DND-41 (cell line): ENCODE data around the gene NRP1.

Experiments
- ATAC-seq: fragments of 200-7000 bp; cut with Tn5 transposase; 3 replicates; pipeline ENCODE4 v1.9.1; 2021; ENCODE audit warnings: low read depth; ENCODE audit not compliant: insufficient read depth
- DNase-seq: peaks from one replicate; pipeline ENCODE4 v3.0.0-alpha.2; 2020
- H2AFZ ChIP-seq: 2 replicates; pipeline ENCODE4 v1.6.0; 2012; ENCODE audit warnings: low read depth, low read length
- H3K27ac ChIP-seq: 2 replicates; pipeline ENCODE4 v1.5.1; 2012; ENCODE audit warnings: low read length, inconsistent platforms
- H3K27me3 ChIP-seq: fragments of 200-600 bp; sonication (generic); 2 replicates; pipeline ENCODE4 v1.6.0; 2012; ENCODE audit warnings: low read length, mild to moderate bottlenecking, inconsistent platforms; ENCODE audit not compliant: insufficient read depth, poor library complexity
- H3K36me3 ChIP-seq: 2 replicates; pipeline ENCODE4 v1.5.1; 2012; ENCODE audit warnings: low read length, inconsistent platforms; ENCODE audit not compliant: insufficient read depth
- H3K4me1 ChIP-seq: 2 replicates; pipeline ENCODE4 v1.5.1; 2012; ENCODE audit warnings: mild to moderate bottlenecking, low read length; ENCODE audit not compliant: insufficient read depth
- H3K4me2 ChIP-seq: 2 replicates; pipeline ENCODE4 v1.6.0; 2012; ENCODE audit warnings: mild to moderate bottlenecking, moderate library complexity, low read length, inconsistent platforms; ENCODE audit not compliant: insufficient read depth
- H3K4me3 ChIP-seq, 2 experiments: fragments of 200-600 bp in 1 of 2; shearing (Covaris generic) in 1 of 2; 2 replicates each; pipeline ENCODE4 v1.5.1; 2012 to 2016; ENCODE audit warnings: inconsistent platforms in 2 of 2, low read length in 2 of 2, mild to moderate bottlenecking in 2 of 2, low read depth in 1 of 2, moderate library complexity in 1 of 2
- H3K79me2 ChIP-seq: 2 replicates; pipeline ENCODE4 v1.6.0; 2012; ENCODE audit warnings: low read length, inconsistent platforms; ENCODE audit not compliant: insufficient read depth
- H3K9ac ChIP-seq: 2 replicates; pipeline ENCODE4 v1.6.0; 2012; ENCODE audit warnings: low read depth, mild to moderate bottlenecking, inconsistent platforms, low read length, moderate library complexity
- H3K9me3 ChIP-seq: 2 replicates; pipeline ENCODE4 v1.5.1; 2012; ENCODE audit warnings: low read length, moderate library complexity, mild to moderate bottlenecking, inconsistent platforms; ENCODE audit not compliant: insufficient read depth, severe bottlenecking
- H4K20me1 ChIP-seq: 2 replicates; pipeline ENCODE4 v1.6.0; 2012; ENCODE audit warnings: low read length; ENCODE audit not compliant: insufficient read depth
- EZH2 ChIP-seq: IDR thresholded peaks from 3 replicates; pipeline ENCODE4 v1.6.1; 2012; ENCODE audit warnings: borderline replicate concordance, low read depth, mild to moderate bottlenecking, moderate library complexity, low read length, inconsistent platforms; ENCODE audit not compliant: severe bottlenecking
- TF ChIP-seq, protein P1 (sequence below): IDR thresholded peaks from 2 replicates; pipeline ENCODE4 v1.5.1; 2012; ENCODE audit warnings: borderline replicate concordance, low read length, moderate library complexity, mild to moderate bottlenecking; ENCODE audit not compliant: poor library complexity, severe bottlenecking; ENCODE audit errors: extremely low read depth

NRP1 gene

DNA sequence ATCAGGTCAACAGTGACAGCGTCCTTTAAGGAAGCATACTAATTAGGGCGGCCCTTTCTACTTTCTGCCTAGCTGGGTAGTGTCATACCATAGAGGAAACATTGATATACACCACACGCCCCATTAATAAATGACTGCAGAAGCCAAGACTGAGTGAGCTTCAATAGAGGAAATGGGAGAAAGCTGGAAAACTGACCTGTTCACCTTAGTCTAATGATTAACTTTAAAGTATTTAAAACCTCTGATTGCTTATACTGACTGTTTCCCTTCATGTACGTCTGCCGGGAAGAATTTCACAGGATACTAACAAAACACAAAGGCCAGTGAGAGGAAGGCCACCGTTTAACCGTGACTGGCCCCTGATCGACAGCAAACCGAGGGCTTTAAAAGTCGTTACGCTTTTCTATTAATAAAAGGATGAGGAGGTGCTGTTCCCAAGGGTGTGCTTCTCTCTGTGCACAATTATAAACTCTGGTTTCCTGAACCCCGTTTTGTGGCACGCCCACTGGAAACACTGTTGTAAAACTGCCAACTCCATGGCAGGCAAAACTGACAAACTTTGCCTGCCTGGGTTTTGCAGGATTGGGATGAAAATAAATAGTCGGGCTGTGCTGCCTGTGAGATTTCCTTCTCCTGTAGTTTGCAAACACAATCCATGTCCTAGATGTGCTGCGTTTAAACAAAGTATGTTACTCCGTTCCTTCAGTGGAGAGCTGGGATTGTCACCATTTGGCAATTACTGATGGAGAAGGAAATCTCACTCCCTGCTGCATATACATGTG lies 137.6 kb downstream of the NRP1 start:
- Histone ChIP-seq H3K4me3 (no peak overlapping the region), H4K20me1 (no peaks in the 10 kb centered on the region), H3K9me3 (no peaks in the 10 kb centered on the region), H3K4me1 (no peaks in the 10 kb centered on the region), H3K27ac (no peak overlapping the region), H3K79me2 (no peaks in the 10 kb centered on the region), H3K27me3 (no peaks in the 10 kb centered on the region), H3K36me3 (no peaks in the 10 kb centered on the region), H3K9ac (no peak overlapping the region), H2AFZ (no peak overlapping the region), H3K4me2 (no peak overlapping the region)
- DNase-seq (no peak), ATAC-seq (no peak)
- no peak for TF ChIP-seq EZH2
- TF ChIP-seq, protein P1, sequence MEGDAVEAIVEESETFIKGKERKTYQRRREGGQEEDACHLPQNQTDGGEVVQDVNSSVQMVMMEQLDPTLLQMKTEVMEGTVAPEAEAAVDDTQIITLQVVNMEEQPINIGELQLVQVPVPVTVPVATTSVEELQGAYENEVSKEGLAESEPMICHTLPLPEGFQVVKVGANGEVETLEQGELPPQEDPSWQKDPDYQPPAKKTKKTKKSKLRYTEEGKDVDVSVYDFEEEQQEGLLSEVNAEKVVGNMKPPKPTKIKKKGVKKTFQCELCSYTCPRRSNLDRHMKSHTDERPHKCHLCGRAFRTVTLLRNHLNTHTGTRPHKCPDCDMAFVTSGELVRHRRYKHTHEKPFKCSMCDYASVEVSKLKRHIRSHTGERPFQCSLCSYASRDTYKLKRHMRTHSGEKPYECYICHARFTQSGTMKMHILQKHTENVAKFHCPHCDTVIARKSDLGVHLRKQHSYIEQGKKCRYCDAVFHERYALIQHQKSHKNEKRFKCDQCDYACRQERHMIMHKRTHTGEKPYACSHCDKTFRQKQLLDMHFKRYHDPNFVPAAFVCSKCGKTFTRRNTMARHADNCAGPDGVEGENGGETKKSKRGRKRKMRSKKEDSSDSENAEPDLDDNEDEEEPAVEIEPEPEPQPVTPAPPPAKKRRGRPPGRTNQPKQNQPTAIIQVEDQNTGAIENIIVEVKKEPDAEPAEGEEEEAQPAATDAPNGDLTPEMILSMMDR, result no peak

- no peaks in the 10 kb centered on the region for H4K20me1 ChIP-seq
- DNase-seq (no peak), ATAC-seq (no peak)
- H3K79me2 ChIP-seq, result no peaks in the 10 kb centered on the region
- no peak overlapping the region for H3K9ac ChIP-seq
- no peak overlapping the region for H3K4me2 ChIP-seq
- no peaks in the 10 kb centered on the region for H3K4me1 ChIP-seq
- H3K36me3 ChIP-seq, result no peaks in the 10 kb centered on the region
- no peaks in the 10 kb centered on the region for H3K27me3 ChIP-seq
- TF ChIP-seq EZH2, result no peak
- TF ChIP-seq, protein P1, result no peak
- H2AFZ ChIP-seq, result no peak overlapping the region
- H3K27ac ChIP-seq, result no peak overlapping the region
- H3K4me3 ChIP-seq, result no peak overlapping the region
- no peaks in the 10 kb centered on the region for H3K9me3 ChIP-seq
Observed at GRCh38 chr10:33196377-33196706, 138.1 kb downstream of the NRP1 start.

- Histone ChIP-seq H4K20me1 (no peaks in the 10 kb centered on the region), H3K27me3 (no peaks in the 10 kb centered on the region), H3K36me3 (no peaks in the 10 kb centered on the region), H3K4me2 (no peak overlapping the region), H3K4me3 (no peak overlapping the region), H3K9me3 (no peaks in the 10 kb centered on the region), H2AFZ (no peak overlapping the region), H3K27ac (no peak overlapping the region), H3K79me2 (no peaks in the 10 kb centered on the region), H3K4me1 (no peaks in the 10 kb centered on the region), H3K9ac (no peak overlapping the region)
- TF ChIP-seq EZH2, result no peak
- TF ChIP-seq, protein P1, result no peak
- no peak for DNase-seq
- ATAC-seq, result no peak
Observed at GRCh38 chr10:33195608-33196376, 138.7 kb downstream of the NRP1 start.
